NCI-H446 treated with DMSO at 0.1 percent for 48 hours (cell line): ENCODE data around the gene ACOT13.
"Not testable (repeated sequence)": the region's sequence is repeated elsewhere in the genome, so short reads cannot be mapped to it uniquely, and the experiment has no call there.

Experiments used
- DNase-seq: peaks from one replicate; lab custom pipeline; 2025; lab: John Stamatoyannopoulos, UW

Gene ACOT13

GRCh38 chr6:24692848-24693592 is 26.1 kb downstream of the ACOT13 start:
- DNase-seq, result no peak

- no peak for DNase-seq
Observed at GRCh38 chr6:24694198-24694597, 27.3 kb downstream of the ACOT13 start.

DNA sequence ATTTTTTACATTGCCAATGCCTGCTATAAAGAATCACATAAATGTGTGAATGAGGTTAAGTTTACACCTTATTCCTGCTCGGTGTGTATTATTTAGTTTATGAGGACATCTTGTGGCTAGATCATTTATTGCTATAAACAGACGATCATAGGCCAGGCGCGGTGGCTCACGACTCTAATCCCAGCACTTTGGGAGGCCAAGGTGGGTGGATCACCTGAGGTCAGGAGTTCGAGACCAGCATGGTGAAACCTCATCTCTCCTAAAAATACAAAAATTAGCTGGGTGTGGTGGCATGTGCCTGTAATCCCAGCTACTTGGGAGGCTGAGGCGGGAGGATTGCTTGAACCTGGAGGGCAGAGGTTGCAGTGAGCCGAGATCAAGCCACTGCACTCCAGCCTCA is 28.8 kb downstream of the ACOT13 start:
- peak; percentile 23 for DNase-seq

DNA sequence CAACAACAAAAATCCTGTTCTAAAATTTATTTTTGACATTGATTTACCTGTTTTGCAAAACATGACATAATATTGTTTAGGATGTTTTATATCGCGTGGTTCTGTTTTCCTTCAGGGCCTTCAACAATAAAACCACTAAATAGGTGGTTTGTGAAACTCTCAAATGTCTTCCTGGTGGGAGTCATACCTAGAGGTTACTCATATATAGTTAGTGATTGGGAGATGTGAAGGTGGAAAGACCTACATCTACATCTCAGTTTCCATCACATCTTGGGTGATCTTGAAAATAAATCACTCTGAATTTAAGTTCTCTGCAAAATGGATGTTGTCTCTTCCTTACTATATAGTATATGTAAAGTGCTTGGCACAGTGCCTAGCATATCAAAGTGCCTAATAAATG is 29.2 kb downstream of the ACOT13 start:
- no peak for DNase-seq

DNA sequence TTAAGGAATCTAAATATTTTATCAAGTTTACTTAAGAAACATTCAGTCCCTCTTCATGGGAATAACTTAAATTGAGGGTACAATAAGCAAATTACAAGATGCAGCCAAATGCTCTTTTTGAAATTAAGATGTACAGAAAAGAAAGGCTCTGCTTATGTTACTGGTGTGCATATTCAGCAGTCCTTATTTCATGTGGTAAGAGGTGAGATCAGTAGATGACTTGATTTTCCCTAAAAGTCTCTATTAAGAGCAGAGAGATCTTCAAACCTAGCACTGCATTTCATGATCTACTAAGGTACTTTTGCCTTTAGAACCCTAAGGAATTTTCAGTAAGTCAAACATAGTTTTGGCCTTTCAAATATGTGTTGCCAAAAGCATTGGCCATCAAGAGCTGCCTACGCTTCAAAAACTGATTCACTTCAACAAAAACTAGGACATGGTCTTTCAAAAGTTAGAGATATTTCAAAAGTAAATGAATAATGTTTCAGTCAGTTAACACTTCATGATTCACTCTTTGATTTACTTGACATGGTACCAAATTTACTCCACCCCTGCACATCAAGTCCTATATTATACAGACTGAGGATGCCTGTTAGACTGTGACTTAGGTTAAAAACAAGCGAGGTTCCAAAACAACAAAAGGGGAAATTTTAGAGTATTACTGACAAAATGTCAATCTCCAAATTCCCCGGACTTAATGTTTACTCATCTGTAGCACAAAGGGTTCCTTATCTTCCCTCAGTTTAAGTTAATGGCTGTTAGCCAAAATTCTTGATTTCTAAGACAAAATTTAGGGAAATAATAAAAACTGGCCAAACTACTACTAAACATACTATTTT is 32.9 kb downstream of the ACOT13 start:
- no peak for DNase-seq

DNA sequence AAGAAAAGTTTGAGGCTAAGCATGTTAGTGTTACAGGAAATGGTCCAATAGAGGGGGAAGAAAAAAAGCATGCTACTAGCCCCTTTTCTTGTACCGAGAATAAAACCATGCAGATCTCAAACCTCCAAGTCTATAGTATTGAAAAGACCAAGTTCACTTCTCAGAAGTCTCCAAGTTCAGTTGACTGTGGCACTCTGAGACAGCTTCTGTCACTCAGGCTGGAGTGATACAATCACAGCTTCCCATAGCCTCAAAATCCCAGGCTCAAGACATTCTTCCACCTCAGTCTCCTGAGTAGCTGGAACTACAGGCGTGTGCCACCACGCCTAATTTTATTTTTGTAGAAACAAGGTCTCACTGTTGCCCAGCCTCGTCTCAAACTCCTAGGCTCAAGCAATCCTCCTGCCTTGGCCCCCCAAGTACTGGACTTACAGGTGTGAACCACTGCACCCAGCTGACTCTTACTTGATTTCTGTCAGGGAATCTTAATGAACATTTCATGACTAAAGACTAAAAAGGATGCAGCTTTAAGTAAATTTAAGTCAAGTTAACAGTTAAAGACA is 35.9 kb downstream of the ACOT13 start:
- DNase-seq, result no peak

- no peak for DNase-seq
Observed at GRCh38 chr6:24704468-24704867, 37.6 kb downstream of the ACOT13 start.

DNA sequence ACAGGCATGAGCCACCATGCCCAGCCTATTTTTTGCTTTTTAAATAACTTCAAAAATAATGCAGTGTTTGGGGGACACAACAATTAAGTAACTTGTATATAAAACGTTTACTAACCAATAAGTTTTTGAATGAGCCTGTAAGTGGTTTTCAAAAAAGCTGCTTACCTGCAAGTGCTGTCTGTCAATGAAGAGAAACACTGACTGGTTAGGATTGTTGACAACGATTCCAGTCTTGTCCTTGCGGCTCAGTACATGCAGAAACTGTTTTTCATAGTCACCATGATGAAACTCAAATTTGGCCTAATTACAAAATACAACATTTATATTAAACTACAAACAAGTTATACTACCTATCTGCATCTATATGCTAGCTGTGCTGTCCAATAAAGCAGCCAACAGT is 41.7 kb downstream of the ACOT13 start:
- DNase-seq, result no peak

DNA sequence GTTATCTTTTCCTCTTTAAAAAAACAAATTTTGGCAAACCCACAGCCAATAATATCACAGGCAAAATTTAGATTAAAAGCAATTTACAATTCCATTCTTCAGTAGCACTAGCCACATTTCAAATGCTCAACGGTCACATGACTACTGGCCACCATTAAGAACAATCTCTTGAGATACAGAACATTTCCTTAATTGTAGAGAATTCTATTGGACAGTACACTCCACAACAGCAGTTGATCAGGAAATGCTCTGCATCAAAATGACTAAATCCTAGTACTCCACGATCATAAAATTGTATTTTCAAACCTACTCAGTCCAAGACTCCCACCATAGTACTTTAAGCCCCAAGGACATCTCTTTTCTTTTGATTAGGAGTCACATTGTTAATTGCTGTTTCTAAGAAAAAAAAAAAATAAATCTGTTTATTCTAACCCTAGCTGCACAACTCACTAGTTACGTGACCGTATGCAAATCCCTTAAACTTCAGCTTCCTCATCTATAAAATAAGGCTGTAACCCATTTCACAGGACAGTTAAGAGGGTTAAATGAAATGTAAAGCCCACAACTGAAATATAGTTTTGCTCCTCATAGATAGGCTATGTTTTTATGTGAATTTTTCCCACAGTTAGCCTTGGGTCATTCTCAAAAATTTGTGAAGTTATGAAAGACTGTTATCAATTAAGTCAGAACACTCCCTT is 42.3 kb downstream of the ACOT13 start:
- DNase-seq, result no peak

GRCh38 chr6:24710519-24711303 is 43.8 kb downstream of the ACOT13 start:
- no peak for DNase-seq

- not testable (repeated sequence) for DNase-seq
Observed at GRCh38 chr6:24716602-24717148, 49.8 kb downstream of the ACOT13 start.

GRCh38 chr6:24718449-24719124 is 51.7 kb downstream of the ACOT13 start:
- DNase-seq, result no peak

GRCh38 chr6:24719125-24719971 is 52.5 kb downstream of the ACOT13 start, which contains the start of gene C6orf62:
Gene C6orf62 (minus strand): TSS chr6:24719154. CDS start chr6:24718668, 486 bp downstream.
- DNase-seq, result peak; percentile 5

- DNase-seq, result no peak
Observed at GRCh38 chr6:24720131-24720603, 53.3 kb downstream of the ACOT13 start.

GRCh38 chr6:24720604-24721460 is 54.0 kb downstream of the ACOT13 start:
- DNase-seq, result peak; percentile 99

- no peak for DNase-seq
Observed at GRCh38 chr6:24721461-24722215, 54.8 kb downstream of the ACOT13 start.

GRCh38 chr6:24723270-24723669 is 56.4 kb downstream of the ACOT13 start:
- no peak for DNase-seq

DNA sequence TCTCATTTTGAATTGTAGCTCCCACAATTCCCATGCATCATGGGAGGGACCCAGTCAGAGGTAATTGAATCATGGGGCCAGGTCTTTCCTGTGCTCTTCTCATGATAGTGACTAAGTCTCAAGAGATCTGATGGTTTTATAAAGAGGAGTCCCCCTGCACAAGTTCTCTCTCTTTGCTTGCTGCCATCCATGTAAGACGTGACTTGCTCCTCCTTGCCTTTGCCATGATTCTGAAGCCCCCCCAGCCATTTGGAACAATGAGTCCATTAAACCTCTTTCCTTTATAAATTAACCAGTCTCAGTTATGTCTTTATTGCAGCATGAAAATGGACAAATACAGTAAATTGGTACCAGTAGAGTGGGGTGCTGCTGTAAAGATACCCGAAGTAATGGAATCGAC is 63.8 kb downstream of the ACOT13 start:
- not testable (repeated sequence) for DNase-seq
